GM21723 (cell line): Measurements from ENCODE around the gene KDM5B.
"Not testable (repeated sequence)": the region's sequence is repeated elsewhere in the genome, so short reads cannot be mapped to it uniquely, and the experiment has no call there.

ENCODE experiments used
- ATAC-seq: cut with Tn5 transposase; IDR thresholded peaks from one replicate; pipeline ENCODE4 v1.9.1; 2021; ENCODE audit warnings: mild to moderate bottlenecking, moderate library complexity; ENCODE audit not compliant: unreplicated experiment

KDM5B gene

DNA sequence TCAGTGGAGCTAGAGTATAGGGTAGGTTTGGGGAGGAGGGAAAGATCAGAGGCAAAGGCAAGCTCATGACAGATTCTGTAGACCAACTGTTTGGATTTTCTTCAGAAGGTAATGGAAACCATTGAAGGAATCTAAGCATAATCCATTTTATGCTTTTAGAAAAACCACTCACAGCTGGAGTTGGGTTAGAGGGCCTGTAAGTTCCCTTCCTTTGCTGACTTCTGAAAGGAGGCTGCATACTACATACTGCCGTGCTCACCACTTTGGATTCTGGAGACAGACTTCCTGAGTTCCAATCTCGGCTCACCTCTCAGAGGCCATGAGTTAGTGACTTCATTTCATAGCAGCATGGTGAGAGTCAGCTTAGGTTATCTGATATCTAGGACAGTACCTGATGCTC lies 91.6 kb downstream of the KDM5B start:
- no peak for ATAC-seq

DNA sequence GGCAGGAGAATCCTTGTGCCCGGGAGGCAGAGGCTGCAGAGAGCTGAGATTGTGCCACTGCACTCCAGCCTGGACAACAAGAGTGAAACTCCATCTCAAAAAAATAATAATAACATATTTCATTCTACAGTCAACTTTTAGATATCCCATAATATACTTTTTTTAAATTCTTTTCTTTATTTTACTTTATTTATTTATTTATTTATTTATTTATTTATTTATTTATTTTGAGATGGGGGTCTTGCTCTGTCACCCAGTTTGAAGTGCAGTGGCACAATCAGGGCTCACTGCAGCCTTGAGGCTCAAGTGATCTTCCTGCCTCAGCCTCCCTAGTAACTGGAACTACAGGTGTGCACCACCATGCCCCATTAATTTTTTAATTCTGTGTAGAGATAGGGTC lies 94.0 kb downstream of the KDM5B start:
- not testable (repeated sequence) for ATAC-seq

DNA sequence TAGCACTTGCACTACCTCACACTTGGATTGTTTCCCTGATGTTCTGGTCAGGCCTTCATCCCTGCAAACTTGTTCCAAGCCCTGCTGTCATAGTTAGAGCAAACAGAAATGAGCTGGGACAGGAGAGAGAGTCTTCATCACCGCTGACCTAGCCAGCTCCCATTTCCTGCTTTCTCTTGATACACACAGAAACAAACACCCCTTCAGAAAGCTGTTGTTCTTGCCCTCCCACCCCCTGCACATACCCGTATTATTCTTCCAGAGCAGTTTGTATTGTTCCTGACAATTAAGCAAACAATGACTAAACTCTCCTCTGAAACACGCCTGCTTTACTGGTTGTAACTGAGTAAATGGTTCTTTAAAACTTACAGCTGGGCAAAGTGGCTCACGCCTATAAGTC lies 95.1 kb downstream of the KDM5B start:
- ATAC-seq = no peak

DNA sequence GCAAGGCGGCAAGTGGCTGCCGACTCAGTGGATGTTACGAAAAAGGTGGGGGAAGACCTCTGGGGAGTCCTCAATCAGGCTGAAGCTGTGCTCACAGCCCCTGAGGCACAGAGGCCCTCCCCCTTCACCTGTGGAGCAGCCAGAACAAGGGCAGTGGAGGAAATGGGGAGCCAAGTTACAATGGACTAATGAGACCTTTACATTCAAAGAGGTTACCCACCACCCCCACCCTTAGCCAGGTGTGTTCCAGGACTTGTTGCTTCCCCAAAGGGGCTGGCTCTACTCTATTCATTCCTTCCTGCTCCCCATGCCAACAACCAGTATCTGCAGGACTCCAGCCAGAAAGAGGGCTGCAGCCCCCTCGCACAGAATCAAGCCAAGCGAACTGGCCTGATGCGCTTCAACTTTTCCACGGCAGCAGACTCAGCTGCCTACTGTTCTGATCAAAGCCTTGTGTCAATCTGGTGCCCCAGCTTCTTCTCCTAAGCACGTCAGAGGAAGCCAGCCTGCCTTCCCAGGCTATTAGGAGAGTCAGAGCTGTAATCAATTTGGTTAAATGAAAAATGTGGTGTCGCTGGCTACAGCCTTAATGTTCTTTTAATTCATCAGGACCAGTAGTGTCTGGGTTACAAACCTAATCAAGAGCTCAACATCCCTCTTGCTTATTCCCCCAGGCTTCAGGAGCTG lies 96.1 kb downstream of the KDM5B start:
- no peak for ATAC-seq

DNA sequence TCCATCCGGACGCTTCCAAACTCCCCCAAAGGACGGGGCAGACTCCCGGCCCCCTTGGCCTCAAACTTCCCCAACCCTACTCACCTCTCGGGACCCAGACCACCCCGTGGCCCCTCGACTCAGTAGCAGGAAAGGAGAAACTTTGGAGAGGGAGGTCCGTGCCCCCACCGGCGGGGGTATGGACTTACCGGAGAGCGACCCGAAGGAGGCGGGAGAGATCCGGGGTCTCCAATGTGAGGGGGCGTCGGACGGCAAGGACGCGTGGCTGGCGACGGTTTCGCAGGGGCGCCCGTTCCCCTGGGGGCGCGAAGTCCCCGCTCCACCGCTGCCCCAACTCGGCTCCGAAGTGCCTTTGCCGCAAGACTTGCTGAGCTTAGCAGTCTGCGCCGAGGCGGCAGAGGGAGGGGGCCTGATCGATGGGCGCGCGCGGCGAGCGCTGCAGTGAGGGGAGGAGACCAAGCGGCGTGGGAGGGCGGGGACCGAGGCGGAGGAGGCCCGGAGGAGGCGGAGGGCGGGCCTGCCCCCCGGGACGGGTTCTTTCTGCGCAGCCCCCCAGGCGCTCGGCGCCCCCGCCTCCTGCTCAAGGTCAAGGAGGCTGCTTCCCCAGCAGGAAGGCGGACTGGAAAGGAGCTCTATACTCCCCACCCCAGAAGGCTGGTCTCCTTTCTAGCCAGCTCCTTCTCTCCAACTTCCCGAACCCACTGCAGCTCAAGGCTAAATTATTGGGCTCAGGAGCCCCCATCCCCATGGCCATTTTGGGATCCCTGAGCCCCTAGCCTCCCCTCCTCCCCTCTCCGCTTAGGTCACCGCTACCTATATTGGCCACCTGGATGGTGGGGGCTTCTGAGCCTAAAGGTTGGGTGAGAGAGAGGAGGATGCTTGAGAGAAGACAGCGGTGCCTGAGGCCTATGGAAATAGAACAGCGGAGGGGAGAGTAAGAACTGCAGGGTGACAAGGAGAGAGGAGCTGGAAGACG lies 97.9 kb downstream of the KDM5B start, which contains the start of gene SYT2:
TSS of gene SYT2 (minus strand) at position 385 of the 976 bp plus-strand sequence. CDS start 104,682 bp downstream, outside the sequence.
- no peak for ATAC-seq

DNA sequence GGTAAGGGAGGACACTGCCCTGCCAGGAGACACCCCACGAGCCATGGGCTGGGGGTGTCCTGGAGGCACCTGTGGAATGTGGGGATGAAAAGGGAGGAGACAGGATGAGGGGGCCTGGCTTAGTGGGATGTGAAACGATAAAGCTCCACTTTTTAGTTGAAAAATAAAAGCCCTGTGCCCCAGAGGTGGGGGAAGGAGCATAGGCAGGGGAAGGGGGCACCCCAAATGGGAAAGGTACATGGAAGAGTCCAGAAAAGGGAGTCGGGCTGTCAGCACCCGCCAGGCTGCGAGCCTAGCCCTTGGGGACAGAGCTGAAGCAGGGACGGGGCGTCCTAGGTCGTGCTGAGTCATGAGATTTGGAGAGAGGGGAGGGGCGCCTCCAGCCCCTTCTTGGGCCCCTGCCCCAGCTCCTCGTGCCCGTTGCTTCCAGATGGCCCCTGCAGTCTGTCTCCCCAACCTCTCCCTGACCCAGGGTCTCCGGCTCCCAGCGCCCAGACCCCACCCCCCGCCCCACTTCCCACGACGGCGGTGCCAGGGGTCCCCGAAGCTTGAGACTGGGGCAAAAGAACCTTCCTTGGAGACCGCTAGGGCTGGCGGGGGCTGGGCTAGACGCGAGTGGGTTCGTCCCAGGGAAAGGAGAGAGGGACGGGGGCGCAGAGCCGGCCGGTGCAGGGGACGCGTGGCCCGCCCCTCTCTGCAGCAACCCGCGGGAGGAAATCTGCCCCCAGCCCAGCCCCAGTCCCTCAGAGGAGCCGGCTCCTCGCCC lies 98.8 kb downstream of the KDM5B start:
- no peak for ATAC-seq

DNA sequence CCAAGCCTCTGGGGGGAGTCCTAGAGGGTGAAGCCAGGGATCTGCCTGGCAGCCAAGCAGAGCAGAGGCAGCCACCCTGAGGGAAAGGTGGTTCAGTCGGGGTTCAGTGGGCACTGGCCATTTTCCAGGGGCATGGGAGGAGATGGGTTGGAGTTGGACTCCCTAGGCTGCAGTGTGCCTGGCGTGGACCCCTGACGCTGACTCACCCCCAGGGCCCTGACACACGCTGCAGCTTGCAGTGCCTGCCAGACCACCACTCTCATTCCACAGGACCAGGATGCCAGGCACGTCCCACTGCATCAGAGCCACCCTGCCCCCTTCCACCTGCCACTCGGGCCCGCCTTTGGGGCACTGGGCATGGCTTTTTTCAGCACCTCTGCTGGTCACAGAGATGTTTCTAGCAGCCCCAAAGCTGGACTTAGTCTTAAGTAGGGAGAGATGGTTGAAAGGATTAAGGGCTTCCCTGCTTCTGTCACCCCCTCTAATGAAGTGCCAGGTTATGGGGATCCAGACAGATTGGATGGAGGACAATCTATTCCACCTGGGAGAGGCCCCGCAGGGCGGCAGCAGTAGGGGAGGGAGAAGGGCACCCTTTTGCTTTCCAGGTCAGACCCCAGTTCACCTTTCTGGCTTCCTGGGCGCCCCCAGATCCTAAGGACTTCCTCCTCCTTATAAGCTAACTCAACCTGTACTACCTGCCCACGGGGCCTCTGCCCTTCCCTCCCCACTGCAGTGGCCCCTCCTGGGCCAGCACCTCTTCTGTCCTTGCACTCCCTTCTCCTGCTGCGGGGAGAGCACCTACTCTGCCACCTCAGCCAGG lies 99.6 kb downstream of the KDM5B start:
- no peak for ATAC-seq

DNA sequence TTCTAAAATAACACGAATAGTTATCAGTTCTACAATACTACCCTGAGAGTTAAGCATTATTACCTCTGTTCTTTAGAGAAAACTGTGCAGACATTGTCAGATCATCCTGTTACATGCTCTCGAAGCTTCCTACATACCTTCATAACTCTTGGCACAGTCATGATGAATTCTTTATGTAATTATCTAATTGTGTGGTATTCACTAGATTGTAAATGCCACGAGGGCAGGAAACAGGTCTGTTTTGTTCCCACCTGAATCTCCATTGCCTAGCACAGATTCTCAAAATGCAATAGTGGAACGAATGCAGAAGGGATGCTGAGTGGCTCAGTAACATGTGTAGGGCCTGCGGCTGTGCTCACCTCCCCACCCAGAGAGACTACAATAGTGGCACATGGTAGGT lies 101.4 kb downstream of the KDM5B start:
- no peak for ATAC-seq

DNA sequence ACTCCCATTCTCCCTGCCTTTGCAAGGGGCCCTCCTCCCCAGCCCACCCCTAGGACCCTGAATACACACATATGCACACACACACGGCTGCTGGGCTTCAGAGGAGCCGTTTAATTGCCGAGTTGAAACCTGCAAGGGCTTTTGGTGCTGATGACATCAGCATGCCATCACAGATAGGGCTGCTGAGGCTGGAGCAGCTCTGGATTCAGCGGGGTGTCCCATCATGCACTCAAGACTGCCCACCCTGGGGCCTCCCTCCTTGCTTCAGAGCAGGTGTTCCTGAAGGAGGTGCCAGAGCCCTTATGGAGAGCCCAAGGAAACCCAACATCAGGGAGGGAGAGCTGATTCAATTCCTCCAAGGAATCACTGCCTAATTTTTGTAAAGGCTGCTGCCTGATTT lies 103.6 kb downstream of the KDM5B start:
- no peak for ATAC-seq

DNA sequence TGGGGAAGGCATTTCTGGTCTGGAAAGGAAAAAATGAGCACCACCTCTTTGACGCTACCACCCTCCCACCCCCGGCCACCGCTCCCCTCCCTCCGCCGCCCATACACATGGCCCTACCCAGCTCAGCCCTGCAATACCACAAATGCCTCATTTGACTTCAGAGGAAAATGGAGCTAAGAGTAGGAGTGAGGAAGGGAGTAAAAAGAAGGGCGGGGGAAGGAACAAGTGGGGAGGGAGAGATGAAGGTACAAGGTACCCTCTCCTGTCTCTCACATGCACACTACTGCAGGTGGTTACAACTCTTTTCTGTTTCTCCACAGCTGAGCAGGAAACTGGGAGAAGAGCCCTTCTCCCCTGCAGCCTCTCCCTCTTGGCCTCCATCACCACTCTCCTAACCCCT lies 105.0 kb downstream of the KDM5B start:
- no peak for ATAC-seq

DNA sequence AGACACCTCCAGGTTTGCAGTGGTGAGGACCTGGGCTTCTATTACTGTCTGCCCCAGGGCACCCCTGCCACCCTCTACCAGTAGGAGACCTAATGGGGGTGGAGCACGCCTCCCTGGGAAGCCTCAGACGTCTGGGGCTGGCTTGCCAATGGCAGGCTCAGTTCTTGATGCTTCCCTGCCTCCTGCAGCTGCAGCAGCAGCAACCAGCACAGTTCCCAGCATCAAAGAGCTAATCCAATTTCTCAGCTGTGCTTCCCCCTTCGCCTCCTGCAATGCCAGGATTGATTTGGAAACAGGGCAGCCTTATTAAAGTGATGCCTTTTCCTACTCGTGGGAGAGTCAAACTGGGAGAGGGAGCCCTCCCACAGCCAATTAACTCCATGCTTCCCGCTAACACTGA lies 106.1 kb downstream of the KDM5B start:
- ATAC-seq = no peak

DNA sequence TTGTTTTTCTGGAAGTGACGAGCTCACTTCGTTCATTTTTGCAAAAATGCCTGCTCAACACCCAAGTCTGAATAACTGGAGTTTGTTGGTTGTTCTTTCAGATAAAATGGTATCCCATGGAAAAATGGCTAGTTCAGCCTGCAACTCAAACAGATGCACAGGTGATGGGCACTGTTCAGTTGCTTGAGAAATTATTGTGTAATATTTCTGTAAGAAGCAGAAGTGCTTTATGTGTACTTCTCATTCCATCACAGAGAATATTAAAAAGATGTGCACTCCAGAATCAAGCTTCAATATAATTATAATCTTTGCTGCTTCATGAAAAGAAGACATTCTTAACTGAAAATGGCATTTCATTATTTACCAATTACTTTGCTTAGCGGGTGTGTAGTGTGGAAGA lies 107.0 kb downstream of the KDM5B start:
- ATAC-seq = no peak

DNA sequence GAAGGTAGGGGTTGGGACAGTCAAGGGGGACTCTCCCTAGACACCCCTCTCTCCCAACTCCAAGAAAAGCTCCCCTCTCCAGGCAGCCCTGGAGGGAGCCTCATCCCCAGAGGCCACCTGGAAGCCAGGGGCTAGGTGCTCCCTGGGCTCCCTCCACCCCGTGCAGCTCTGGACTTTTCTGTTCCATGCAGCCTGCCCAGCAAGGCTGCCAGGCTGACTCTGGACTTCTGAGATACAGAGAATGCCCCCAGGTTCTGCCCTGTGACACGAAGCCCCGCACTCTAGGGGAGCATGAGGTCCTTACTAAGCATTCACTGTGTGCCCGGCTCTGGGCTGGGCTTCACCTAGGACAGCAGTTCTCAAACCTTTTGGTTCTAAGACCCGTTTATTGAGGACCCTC lies 108.2 kb downstream of the KDM5B start:
- no peak for ATAC-seq

DNA sequence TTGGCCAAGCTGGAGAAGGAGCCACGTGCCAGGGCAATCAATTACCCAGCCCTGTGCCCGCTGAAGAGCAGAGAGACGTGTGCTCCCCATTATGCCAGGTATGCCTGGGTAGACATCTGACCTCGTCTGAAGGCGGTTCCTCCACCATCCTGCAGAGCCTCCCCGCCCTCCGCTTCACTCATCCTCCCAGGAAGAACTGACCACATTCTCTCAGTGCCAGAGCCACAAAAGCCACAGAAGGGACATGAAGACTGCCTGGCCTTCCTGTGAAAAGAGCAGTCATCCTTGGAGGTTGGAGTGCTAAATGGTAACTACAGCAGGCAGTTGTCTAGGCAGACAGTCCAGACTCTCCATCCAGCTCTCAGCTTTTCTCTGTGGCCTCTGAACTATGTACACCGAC lies 109.9 kb downstream of the KDM5B start:
- no peak for ATAC-seq

DNA sequence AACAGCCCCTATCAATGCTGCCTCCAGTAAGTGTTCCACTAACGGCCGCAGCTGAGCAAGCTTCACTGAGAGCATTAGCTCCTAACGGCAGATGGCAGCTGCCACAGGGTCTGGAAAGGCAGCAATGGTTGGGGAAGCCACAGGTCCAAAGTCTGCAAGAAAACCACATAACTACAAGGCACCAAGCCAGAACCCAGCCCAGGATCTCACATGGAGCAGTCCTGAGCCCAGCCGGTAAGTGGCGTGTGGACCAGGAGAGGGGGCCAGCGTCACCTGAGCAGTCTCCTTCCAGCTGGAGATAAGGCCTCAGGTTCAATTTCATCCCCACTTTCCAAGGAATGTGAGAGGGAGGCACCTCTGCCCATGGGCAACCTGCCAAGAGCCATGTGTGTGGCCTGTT lies 111.2 kb downstream of the KDM5B start:
- no peak for ATAC-seq

DNA sequence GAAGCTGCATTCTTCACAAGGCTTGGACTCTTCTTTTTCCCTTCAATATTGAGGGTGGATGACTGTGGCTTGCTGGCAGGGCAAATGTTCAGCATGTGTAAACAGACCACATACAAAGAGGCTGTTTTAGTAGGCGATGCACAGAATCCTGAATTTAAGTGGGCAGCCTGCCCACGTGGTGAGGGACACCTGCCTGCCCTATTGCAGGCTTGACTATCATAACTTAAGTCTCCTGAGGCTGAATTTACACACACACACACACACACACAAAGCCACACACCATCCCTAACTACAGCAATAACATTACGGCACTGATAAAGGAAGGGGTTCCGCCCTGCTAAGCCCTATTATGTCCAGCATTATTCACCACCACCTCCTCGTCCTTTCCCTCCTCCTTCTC lies 113.9 kb downstream of the KDM5B start:
- ATAC-seq = no peak

DNA sequence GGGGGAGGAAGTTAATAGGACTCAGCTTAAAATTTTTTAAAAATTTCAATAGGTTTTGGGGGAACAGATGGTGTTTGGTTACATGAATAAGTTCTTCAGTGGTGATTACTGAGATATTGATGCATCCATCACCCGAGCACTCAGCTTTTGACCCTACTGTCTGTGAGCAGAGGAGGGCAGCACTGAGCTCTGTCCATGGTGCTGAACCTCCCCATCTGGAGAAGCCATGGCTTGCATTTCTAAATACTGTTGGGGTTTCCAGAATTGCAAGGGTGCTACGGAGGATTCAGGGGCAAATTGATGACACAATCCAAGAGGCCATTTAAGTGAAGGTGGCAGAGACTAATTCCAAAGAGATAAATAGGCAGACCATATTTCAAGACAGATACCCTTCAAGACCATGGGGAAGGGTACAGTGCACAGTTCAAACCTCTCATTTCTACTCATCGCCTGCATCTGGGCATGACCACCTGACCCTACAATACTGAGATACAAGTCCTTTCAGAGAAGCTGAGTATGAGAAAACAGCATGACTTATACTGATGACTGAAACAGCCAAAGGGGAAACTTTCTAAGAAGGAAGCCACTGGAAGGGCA lies 115.2 kb downstream of the KDM5B start:
- ATAC-seq = no peak

DNA sequence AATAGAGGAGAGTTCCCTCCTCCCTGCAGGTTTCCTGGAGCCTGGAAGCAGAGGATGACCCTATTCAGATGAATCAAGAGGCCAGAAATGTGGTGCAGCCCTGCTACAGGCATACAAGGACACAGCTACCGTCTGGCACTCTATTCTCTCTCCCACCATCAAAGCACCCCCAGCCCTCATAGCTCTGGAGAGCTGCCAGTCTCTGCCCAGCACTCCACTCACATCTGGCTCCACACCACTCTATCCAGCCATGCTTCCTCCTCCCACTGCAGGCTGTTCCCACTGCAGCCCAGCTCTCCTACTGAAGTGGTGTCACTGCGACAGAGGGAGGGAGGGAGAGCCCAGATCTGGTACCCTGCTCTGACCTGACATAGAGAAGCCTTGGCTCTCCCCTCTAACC lies 116.4 kb downstream of the KDM5B start:
- ATAC-seq = no peak

DNA sequence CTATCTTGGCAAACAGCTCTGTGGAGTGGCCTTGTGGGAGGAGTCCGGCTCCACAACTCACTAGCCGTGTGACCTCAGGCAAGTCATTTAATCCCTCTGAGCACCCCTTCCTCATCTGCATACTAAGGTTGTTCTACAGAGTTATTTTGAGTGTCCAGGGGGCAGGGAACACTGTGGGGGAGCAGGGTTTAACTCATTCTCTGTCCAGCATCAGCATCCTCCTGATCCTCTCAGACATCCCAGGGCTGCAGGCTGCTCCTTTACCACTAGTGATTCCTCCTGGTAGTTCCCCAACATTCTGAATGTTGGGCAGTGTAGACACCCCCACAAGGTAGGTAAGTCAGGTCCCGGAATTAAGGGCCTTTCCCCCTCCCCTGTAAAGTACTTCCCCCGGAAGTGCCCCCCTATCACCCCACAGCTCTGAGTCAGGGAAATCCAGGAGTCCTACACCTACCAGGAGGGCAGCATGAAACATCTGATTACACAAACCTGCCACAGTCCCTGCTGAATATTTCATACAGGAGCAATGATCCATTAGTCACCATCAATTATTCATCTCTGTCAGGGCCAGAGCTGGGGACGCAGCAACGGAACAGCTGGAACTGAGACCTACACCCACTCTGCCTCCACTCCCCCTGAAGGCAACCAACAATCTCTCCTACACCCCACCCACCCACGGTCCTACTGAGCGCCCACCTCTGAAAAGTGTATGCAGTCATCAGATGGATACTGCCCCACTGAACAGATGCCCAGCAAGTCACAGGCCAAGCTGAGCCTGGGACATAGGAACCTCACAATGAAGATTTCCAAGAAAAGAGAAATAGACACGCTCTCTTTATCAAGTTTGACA lies 118.5 kb downstream of the KDM5B start:
- no peak for ATAC-seq
